HepG2 (cell line): ENCODE results near the gene DLG2. TPM values are rescaled to one million over a fixed set of nuclear protein-coding genes. Genes with fewer than 3 reads are reported as not detected.

Experiments used
- ATAC-seq: fragments of 200-7000 bp; cut with Tn5 transposase; 3 replicates; pipeline ENCODE4 v1.9.1; 2020; ENCODE audit warnings: mild to moderate bottlenecking, moderate library complexity
- BruUV-seq: library from RNA; stranded (reverse); fragments of 400-500 nt; replicated peaks from 2 replicates; lab custom pipeline; 2021; lab: Mats Ljungman, UMichigan
- CTCF ChIA-PET: fragments of 300-600 bp; formaldehyde crosslinking; extraction: SDS; loops from one replicate; lab custom pipeline; 2021; ENCODE audit warnings: low total read pairs, inconsistent platforms, low intra/inter-chr PET ratio; lab: Yijun Ruan, JAX
- POLR2A ChIA-PET: fragments of 350-600 bp; sonication (Branson Sonifier 250); formaldehyde crosslinking; loops from one replicate; lab custom pipeline; 2020; ENCODE audit warnings: antibody characterized with exemption, inconsistent platforms; lab: Yijun Ruan, JAX
- DNase-seq: peaks from one replicate; pipeline ENCODE4 v3.0.0-alpha.2; 2015; ENCODE audit warnings: low spot score
- FAIRE-seq: peaks from 3 replicates; lab custom pipeline; 2011; peaks lifted over from hg19 to GRCh38; lab: Jason Lieb, UNC
- H2AFZ ChIP-seq: one replicate; pipeline ENCODE4 v1.6.1; 2011; ENCODE audit warnings: low read length, inconsistent platforms
- H3K27ac ChIP-seq: fragments of 300-600 bp; 3 replicates; pipeline ENCODE4 v1.8.0; 2011; ENCODE audit warnings: mixed run types, mild to moderate bottlenecking, mixed read lengths, low read length, inconsistent platforms; ENCODE audit not compliant: insufficient read depth; ENCODE audit errors: extremely low read length
- H3K27me3 ChIP-seq, 2 experiments: fragments of 200-600 bp in 1 of 2; 2 replicates in 1 of 2; 3 replicates in 1 of 2; pipeline versions ENCODE4 v1.6.0 to v1.8.0; 2011; ENCODE audit warnings: low read length in 2 of 2, mild to moderate bottlenecking in 2 of 2, moderate library complexity in 2 of 2, inconsistent platforms in 1 of 2; ENCODE audit not compliant: insufficient read depth in 2 of 2, control insufficient read depth in 1 of 2
- H3K36me3 ChIP-seq, 2 experiments: fragments of 200-600 bp in 1 of 2; replicated peaks in 1 of 2; 2 replicates in 1 of 2; 3 replicates in 1 of 2; pipeline versions ENCODE4 v1.5.1 to v1.8.0; 2011; ENCODE audit warnings: low read length in 2 of 2, inconsistent platforms in 1 of 2; ENCODE audit not compliant: insufficient read depth in 2 of 2, control insufficient read depth in 1 of 2
- H3K4me1 ChIP-seq: 2 replicates; pipeline ENCODE4 v1.5.1; 2012; ENCODE audit warnings: low read length, inconsistent platforms; ENCODE audit not compliant: insufficient read depth
- H3K4me2 ChIP-seq: 2 replicates; pipeline ENCODE4 v1.6.0; 2011; ENCODE audit warnings: low read depth, low read length, inconsistent platforms
- H3K4me3 ChIP-seq, 3 experiments: fragments of 200-600 bp in 1 of 3; sonication (generic), shearing (Covaris generic) in 1 of 3; replicated peaks in 1 of 3; 2 replicates each; pipeline ENCODE4 v1.5.1; 2011 to 2016; ENCODE audit warnings: low read length in 3 of 3, inconsistent platforms in 2 of 3, low read depth in 2 of 3, mild to moderate bottlenecking in 2 of 3, control low read depth in 1 of 3, mixed read lengths in 1 of 3; ENCODE audit not compliant: insufficient read depth in 1 of 3
- H3K79me2 ChIP-seq: one replicate; pipeline ENCODE4 v1.6.1; 2011; ENCODE audit warnings: low read length, inconsistent platforms; ENCODE audit not compliant: insufficient read depth
- H3K9ac ChIP-seq: 2 replicates; pipeline ENCODE4 v1.6.0; 2011; ENCODE audit warnings: mild to moderate bottlenecking, low read depth, low read length, inconsistent platforms; ENCODE audit not compliant: insufficient read depth
- H3K9me3 ChIP-seq: 2 replicates; pipeline ENCODE4 v1.5.1; 2012; ENCODE audit warnings: mild to moderate bottlenecking, low read length
- H4K20me1 ChIP-seq: 2 replicates; pipeline ENCODE4 v1.6.0; 2011; ENCODE audit warnings: inconsistent platforms, mild to moderate bottlenecking, low read length, moderate library complexity; ENCODE audit not compliant: insufficient read depth
- AHR ChIP-seq: IDR thresholded peaks from 2 replicates; pipeline ENCODE4 v1.6.1; 2018; ENCODE audit warnings: missing genetic modification reagents, missing compliant biosample characterization
- AKAP8 ChIP-seq: sonication (generic); formaldehyde crosslinking; IDR thresholded peaks from 2 replicates; pipeline ENCODE4 v1.5.1; 2020; ENCODE audit warnings: mild to moderate bottlenecking, missing genetic modification reagents
- ARID2 ChIP-seq: sonication (generic); formaldehyde crosslinking; IDR thresholded peaks from 2 replicates; pipeline ENCODE4 v1.8.1; 2022; ENCODE audit warnings: mild to moderate bottlenecking, missing genetic modification reagents, borderline replicate concordance
- CCDC6 ChIP-seq: sonication (generic); formaldehyde crosslinking; IDR thresholded peaks from 2 replicates; pipeline ENCODE4 v1.8.1; 2022; ENCODE audit warnings: mild to moderate bottlenecking, missing genetic modification reagents, moderate library complexity
- RNF2 ChIP-seq: fragments of 450-650 bp; conservative IDR thresholded peaks from 2 replicates; pipeline ENCODE4 v1.6.1; 2016; ENCODE audit warnings: low read depth
- SP1 ChIP-seq, 2 experiments: fragments of 450-650 bp in 1 of 2; sonication (generic) in 1 of 2; formaldehyde crosslinking in 1 of 2; IDR thresholded peaks; 2 replicates each; pipeline versions ENCODE4 v1.4.0 to v1.6.1; 2016 to 2020; ENCODE audit warnings: missing genetic modification reagents in 1 of 2
- TRIM24 ChIP-seq: sonication (generic); formaldehyde crosslinking; IDR thresholded peaks from 2 replicates; pipeline ENCODE4 v1.8.0; 2022; ENCODE audit warnings: mild to moderate bottlenecking, missing genetic modification reagents
- XBP1 ChIP-seq: sonication (generic); formaldehyde crosslinking; IDR thresholded peaks from 2 replicates; pipeline ENCODE4 v1.5.0; 2020; ENCODE audit warnings: missing genetic modification reagents
- ZBTB42 ChIP-seq: sonication (generic); formaldehyde crosslinking; IDR thresholded peaks from 2 replicates; pipeline ENCODE4 v1.5.0; 2020; ENCODE audit warnings: mild to moderate bottlenecking, missing genetic modification reagents
- ZNF251 ChIP-seq: sonication (generic); formaldehyde crosslinking; IDR thresholded peaks from 2 replicates; pipeline ENCODE4 v1.9.0; 2021; ENCODE audit warnings: mild to moderate bottlenecking, missing genetic modification reagents
- ZNF253 ChIP-seq: sonication (generic); formaldehyde crosslinking; IDR thresholded peaks from 2 replicates; pipeline ENCODE4 v1.8.0; 2022; ENCODE audit warnings: mild to moderate bottlenecking, missing genetic modification reagents, borderline replicate concordance
- ZNF441 ChIP-seq: sonication (generic); formaldehyde crosslinking; IDR thresholded peaks from 2 replicates; pipeline ENCODE4 v1.7.0; 2021; ENCODE audit warnings: missing genetic modification reagents, borderline replicate concordance
- ZNF660 ChIP-seq: sonication (generic); formaldehyde crosslinking; IDR thresholded peaks from 2 replicates; pipeline ENCODE4 v1.5.1; 2020; ENCODE audit warnings: mild to moderate bottlenecking, low read depth, missing genetic modification reagents, borderline replicate concordance
- ZNF792 ChIP-seq: IDR thresholded peaks from 2 replicates; pipeline ENCODE4 v1.6.1; 2016
- whole genome bisulfite sequencing: methylation state at CpG from one replicate; pipeline ENCODE4 v1.1.6; 2017; ENCODE audit warnings: low lambda C conversion rate; 5-methylcytosine and 5-hydroxymethylcytosine counted together
- in situ Hi-C: cut with HindIII; loops from 2 replicates; pipeline ENCODE4 v1.10.0; 2017; ENCODE audit warnings: low pct_unique_long_range_greater_than_20kb; ENCODE audit not compliant: extremely low pct_ligation_motif_present
- intact Hi-C: fragments of 100-400 bp; cut with micrococcal nuclease; formaldehyde crosslinking; loops from one replicate; pipeline ENCODE4 v1.10.0; 2022; ENCODE audit not compliant: unreplicated experiment
- polyA plus RNA-seq, 8 experiments: library from polyadenylated mRNA; depleted of rRNA in 3 of 8; stranded (reverse) in 7 of 8; unstranded in 1 of 8; fragments of >200 nt; fragmentation: Illumina TruSeq in 4 of 8; extraction: Trizol in 4 of 8; gene quantifications; 2 replicates each; pipeline versions ENCODE4 v1.2.1 to v1.2.3, GENCODE V29; 2011 to 2016; ENCODE audit warnings: low read depth in 4 of 8, missing spikeins in 1 of 8, mixed read lengths in 1 of 8; ENCODE audit not compliant: insufficient read depth in 1 of 8
- total RNA-seq, 5 experiments: library from RNA; depleted of rRNA; stranded (reverse); fragments of >200 nt; fragmentation: Illumina TruSeq; extraction: Trizol; gene quantifications; 2 replicates each; pipeline ENCODE4 v1.2.3, GENCODE V29; 2016; ENCODE audit warnings: low read depth in 1 of 5
- TF ChIP-seq, protein P1 (sequence below): IDR thresholded peaks from 2 replicates; pipeline ENCODE4 v1.6.1; 2016; ENCODE audit warnings: low read depth, borderline replicate concordance
- TF ChIP-seq, protein P2 (sequence below): sonication (generic); formaldehyde crosslinking; IDR thresholded peaks from 2 replicates; pipeline ENCODE4 v1.8.1; 2023; ENCODE audit warnings: missing genetic modification reagents, inconsistent platforms, borderline replicate concordance
- TF ChIP-seq, protein P3 (sequence below): sonication (generic); formaldehyde crosslinking; IDR thresholded peaks from 2 replicates; pipeline ENCODE4 v1.8.0; 2022; ENCODE audit warnings: mild to moderate bottlenecking, missing genetic modification reagents, moderate library complexity
- TF ChIP-seq, protein P4 (sequence below): IDR thresholded peaks from 2 replicates; pipeline ENCODE4 v1.6.1; 2018; ENCODE audit warnings: missing genetic modification reagents
- TF ChIP-seq, protein P5 (sequence below): sonication (generic); formaldehyde crosslinking; IDR thresholded peaks from 2 replicates; pipeline ENCODE4 v1.4.0; 2020; ENCODE audit warnings: mild to moderate bottlenecking, missing genetic modification reagents
- TF ChIP-seq, protein P6 (sequence below): sonication (generic); formaldehyde crosslinking; IDR thresholded peaks from 2 replicates; pipeline ENCODE4 v1.4.0; 2020; ENCODE audit warnings: missing genetic modification reagents

DLG2 gene
- total and polyA plus RNA-seq, 2 of the 13 experiments (the other 11 are each of a cell fraction or from before 2014, with no cell fraction given): 0.46 to 1.0 TPM

DNA sequence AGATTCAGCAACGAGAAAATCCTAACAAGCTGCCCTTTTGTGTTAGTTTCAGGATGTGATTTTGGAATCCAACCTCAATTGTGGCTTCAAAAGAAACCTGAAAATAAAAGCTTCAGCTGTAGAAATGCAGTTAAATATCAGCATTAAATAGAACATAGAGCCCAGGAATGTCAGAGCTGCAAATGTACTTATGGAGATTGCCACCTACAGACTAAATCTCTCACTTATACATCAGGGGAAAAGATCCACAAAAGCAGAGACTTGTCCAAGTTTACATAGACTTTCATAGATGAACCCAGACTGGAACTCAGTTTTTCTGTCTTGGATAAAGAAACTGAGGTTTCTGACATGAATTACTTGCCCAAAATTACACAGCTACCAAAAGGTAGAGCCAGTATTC is 446.6 kb downstream of the DLG2 start:
- Histone ChIP-seq H4K20me1 (no peaks in the 10 kb centered on the region), H3K27ac (no peak overlapping the region), H3K4me1 (no peaks in the 10 kb centered on the region), H3K79me2 (no peaks in the 10 kb centered on the region), H2AFZ (no peak overlapping the region), H3K4me3 (no peak overlapping the region), H3K27me3 (no peaks in the 10 kb centered on the region), H3K36me3 (no peaks in the 10 kb centered on the region), H3K9me3 (no peaks in the 10 kb centered on the region), H3K9ac (no peak overlapping the region), H3K4me2 (no peak overlapping the region)
- ATAC-seq (no peak), FAIRE-seq (no peak), DNase-seq (no peak)
- intact Hi-C loops (no loop called here), in situ Hi-C loops (no loop called here)
- TF ChIP-seq, protein P1, sequence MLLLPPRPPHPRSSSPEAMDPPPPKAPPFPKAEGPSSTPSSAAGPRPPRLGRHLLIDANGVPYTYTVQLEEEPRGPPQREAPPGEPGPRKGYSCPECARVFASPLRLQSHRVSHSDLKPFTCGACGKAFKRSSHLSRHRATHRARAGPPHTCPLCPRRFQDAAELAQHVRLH (CRISPR knock-in tag): no peak
- TF ChIP-seq ZNF660 (CRISPR knock-in tag): no peak
- TF ChIP-seq AHR (CRISPR knock-in tag): no peak
- TF ChIP-seq, protein P2, sequence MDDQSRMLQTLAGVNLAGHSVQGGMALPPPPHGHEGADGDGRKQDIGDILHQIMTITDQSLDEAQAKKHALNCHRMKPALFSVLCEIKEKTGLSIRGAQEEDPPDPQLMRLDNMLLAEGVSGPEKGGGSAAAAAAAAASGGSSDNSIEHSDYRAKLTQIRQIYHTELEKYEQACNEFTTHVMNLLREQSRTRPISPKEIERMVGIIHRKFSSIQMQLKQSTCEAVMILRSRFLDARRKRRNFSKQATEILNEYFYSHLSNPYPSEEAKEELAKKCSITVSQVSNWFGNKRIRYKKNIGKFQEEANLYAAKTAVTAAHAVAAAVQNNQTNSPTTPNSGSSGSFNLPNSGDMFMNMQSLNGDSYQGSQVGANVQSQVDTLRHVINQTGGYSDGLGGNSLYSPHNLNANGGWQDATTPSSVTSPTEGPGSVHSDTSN: no peak
- TF ChIP-seq ZBTB42 (CRISPR knock-in tag): no peak
- TF ChIP-seq AKAP8 (CRISPR knock-in tag): no peak
- TF ChIP-seq, protein P3, sequence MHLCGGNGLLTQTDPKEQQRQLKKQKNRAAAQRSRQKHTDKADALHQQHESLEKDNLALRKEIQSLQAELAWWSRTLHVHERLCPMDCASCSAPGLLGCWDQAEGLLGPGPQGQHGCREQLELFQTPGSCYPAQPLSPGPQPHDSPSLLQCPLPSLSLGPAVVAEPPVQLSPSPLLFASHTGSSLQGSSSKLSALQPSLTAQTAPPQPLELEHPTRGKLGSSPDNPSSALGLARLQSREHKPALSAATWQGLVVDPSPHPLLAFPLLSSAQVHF (CRISPR knock-in tag): no peak
- no peak for TF ChIP-seq ZNF792
- TF ChIP-seq, protein P4, sequence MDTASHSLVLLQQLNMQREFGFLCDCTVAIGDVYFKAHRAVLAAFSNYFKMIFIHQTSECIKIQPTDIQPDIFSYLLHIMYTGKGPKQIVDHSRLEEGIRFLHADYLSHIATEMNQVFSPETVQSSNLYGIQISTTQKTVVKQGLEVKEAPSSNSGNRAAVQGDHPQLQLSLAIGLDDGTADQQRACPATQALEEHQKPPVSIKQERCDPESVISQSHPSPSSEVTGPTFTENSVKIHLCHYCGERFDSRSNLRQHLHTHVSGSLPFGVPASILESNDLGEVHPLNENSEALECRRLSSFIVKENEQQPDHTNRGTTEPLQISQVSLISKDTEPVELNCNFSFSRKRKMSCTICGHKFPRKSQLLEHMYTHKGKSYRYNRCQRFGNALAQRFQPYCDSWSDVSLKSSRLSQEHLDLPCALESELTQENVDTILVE (CRISPR knock-in tag): no peak
- TF ChIP-seq, protein P5, sequence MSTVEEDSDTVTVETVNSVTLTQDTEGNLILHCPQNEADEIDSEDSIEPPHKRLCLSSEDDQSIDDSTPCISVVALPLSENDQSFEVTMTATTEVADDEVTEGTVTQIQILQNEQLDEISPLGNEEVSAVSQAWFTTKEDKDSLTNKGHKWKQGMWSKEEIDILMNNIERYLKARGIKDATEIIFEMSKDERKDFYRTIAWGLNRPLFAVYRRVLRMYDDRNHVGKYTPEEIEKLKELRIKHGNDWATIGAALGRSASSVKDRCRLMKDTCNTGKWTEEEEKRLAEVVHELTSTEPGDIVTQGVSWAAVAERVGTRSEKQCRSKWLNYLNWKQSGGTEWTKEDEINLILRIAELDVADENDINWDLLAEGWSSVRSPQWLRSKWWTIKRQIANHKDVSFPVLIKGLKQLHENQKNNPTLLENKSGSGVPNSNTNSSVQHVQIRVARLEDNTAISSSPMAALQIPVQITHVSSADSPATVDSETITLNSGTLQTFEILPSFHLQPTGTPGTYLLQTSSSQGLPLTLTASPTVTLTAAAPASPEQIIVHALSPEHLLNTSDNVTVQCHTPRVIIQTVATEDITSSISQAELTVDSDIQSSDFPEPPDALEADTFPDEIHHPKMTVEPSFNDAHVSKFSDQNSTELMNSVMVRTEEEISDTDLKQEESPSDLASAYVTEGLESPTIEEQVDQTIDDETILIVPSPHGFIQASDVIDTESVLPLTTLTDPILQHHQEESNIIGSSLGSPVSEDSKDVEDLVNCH (CRISPR knock-in tag): no peak
- TF ChIP-seq ZNF441: no peak
- TF ChIP-seq, protein P6, sequence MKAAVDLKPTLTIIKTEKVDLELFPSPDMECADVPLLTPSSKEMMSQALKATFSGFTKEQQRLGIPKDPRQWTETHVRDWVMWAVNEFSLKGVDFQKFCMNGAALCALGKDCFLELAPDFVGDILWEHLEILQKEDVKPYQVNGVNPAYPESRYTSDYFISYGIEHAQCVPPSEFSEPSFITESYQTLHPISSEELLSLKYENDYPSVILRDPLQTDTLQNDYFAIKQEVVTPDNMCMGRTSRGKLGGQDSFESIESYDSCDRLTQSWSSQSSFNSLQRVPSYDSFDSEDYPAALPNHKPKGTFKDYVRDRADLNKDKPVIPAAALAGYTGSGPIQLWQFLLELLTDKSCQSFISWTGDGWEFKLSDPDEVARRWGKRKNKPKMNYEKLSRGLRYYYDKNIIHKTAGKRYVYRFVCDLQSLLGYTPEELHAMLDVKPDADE (CRISPR knock-in tag): no peak
- no peak for TF ChIP-seq ARID2 (CRISPR knock-in tag)
- TF ChIP-seq TRIM24: no peak
- TF ChIP-seq ZNF253: no peak
- TF ChIP-seq CCDC6 (CRISPR knock-in tag): no peak
- TF ChIP-seq ZNF251: no peak
- TF ChIP-seq SP1 (IDR thresholded peaks at IDR 0.05): no peak
- TF ChIP-seq SP1 (CRISPR knock-in tag; IDR thresholded peaks at IDR 0.05): no peak
- TF ChIP-seq RNF2: no peak
- TF ChIP-seq XBP1 (CRISPR knock-in tag): no peak
- BruUV-seq: no TSS peak
- ChIA-PET POLR2A (no interaction called here), CTCF (no interaction called here)
- 0% methylated on average over 1 of the region's 1 CpG for WGBS
